GM18507 (cell line): ENCODE data around the gene IGF2R.
"Not testable (repeated sequence)": the region's sequence is repeated elsewhere in the genome, so short reads cannot be mapped to it uniquely, and the experiment has no call there.

Experiments
- DNase-seq: peaks from one replicate; pipeline ENCODE4 v3.0.0; 2011; ENCODE audit warnings: low read depth; ENCODE audit not compliant: insufficient read length; ENCODE audit errors: extremely low spot score
- FAIRE-seq: peaks from 2 replicates; lab custom pipeline; 2011; peaks lifted over from hg19 to GRCh38; lab: Jason Lieb, UNC

Gene IGF2R

DNA sequence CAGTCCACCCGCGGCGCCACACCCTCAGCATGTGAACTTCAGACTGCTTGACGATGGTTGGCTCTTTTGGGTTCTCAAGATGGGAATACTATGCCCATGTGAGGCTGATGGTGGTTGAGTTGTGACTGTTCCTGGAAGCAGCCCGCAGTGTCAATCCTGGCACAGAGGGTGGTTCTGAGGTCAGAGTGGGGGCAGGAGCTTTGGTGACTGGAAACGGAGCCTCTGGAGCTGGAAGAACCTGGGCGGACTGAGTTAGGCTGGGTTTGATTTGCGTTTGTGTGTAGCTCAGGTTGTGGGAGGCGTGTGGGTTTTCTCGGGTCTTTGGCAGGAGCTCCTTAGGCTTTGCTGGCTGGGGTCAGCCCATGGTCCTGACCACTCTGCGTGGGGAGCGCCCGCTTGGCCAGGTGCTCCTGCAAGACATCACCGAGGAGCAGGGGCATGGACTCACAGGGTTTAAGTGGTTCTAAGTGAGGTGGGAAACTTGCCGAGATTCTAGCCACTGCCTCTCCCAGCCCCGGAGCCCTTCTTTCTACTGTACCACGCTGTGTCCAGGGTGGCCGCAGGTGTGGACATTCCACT is 115.4 kb downstream of the IGF2R start:
- no peak for FAIRE-seq
- DNase-seq = no peak

DNA sequence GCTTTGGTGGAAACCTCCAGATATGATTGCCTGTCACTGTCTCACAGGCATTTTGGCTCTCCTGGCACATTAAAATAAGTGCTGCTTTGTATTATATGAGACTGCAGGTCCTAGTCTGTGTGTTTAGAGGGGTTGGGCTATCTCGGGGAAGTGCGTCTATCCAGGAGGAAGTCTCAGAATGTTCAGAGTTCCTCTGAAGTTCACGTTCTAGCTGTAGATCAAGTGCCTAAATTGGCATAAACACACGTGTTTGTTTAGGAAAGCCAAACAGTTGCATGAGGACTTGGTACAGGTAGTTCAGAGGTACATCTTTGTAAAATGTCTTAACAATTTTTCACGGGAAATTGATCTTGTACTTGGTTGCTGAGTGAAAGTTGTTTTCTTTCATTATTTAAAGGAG is 116.3 kb downstream of the IGF2R start:
- no peak for DNase-seq
- no peak for FAIRE-seq

DNA sequence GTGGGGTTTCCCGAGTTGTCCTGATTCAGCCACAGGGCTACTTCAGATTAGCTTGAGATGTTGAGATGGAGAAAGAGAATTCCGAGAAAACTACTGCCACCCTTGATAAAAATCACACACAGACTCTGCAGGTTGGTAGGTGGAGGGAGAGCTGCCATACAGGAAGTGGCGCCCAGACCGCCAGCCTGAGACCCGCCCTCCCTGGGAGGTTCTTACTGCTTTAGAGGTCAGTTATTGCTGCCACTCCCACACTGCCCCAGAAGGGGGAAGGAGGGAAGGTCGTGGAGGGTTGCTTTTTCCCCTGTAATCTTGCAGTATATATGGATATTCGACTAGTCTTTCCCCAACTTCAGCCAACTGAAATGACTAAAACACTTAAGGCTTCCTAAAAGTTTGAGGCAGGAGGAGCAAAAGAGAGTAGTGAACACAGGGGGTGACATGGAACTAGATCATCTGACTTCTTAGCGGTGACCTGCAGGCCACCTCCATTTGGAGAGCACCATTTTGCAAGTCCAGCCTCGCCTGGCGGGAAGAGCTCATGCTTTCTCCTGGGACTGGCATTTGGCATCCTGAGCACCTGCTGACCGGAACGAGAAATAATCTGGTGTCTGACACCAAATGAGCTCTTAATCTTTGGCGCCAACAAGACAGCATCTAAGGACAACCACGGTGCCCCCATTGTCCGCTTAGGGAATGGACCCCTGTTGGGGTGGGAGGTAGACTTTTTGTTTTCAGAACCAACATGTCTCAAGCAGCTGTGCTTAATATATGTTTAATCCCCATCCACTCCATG is 117.0 kb downstream of the IGF2R start:
- no peak for DNase-seq
- FAIRE-seq = no peak

DNA sequence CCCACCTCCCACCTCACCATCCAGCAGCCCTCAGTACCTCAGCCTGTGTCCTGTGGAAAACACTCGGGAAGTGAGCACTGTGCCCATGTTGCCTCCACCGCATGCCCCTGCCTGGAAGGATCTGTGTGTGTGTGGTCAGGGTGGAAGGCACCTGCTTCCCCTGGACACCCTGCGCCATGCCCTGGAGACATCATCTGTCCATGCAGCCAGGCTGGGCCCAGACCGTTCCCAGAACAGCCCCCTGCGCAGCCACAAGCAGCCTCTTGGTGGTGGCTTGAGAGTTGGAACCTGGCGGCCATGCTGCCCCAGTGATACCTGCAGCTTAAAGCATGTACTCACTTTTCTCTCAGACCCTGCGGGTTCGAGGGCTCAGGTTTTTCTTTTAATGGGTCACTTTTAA is 117.9 kb downstream of the IGF2R start:
- FAIRE-seq = no peak
- no peak for DNase-seq

DNA sequence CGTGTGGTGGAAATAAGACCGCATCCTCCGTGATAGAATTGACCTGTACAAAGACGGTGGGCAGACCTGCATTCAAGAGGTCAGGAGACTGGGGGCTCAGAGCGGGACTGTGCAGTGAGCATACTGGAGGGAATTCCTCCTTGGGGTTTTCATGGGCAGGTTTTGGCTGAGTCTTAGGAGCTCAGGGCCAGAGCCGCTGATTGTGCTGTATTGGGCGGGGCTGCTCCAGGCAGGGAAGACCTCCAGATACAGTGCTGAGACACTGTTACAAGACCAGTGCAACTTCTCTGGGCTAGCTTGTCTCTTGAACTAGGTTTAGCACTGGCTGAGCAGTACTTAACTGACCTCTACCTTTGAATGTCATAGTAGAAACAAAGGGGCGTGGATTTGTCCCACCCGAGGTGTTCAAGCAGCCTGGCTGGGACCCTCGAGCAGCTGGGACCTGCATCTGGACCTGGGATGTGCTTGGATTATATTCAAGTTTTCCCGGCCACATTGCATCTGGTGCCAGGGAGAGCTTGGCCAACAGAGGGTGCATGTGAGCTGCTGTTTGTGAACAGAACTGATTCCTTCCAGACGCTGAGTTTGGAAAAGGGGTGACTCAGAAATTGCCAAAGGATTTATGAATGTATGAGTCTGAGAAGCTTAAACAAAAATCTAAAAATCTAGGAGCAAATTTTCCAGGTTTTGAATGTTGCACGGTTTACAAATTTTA is 119.3 kb downstream of the IGF2R start:
- DNase-seq = no peak
- FAIRE-seq = no peak

DNA sequence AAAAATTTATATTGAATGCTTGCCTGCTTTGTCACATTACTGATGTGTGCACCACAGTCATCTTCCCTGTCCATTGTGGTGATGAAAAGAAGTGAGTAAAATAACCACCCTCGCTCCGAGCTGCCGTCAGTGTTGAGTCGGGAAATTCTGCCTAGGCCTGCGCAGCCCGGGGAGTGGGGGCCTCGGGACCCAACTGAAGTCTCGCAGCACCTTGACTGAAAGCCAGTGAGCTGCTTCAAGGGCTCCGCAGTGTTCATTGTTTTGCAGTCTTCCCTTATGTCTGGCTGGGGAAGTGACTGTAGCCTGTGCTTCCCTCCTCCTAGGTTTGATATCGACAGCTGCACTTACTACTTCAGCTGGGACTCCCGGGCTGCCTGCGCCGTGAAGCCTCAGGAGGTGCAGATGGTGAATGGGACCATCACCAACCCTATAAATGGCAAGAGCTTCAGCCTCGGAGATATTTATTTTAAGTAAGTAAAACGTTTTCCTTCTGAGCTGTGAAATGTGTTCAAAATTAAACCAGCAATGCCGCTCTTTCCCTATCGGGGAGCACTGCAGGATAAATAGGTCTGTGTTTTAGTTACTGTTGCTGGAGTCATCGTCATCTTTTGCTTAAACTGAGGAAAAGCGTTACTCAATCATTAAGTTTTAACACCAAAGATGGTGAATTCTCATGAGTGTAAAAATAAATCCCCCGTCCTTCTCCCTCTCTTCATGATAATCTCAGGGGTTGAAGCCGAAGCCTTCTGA is 120.1 kb downstream of the IGF2R start:
- DNase-seq (no peak), FAIRE-seq (no peak)

DNA sequence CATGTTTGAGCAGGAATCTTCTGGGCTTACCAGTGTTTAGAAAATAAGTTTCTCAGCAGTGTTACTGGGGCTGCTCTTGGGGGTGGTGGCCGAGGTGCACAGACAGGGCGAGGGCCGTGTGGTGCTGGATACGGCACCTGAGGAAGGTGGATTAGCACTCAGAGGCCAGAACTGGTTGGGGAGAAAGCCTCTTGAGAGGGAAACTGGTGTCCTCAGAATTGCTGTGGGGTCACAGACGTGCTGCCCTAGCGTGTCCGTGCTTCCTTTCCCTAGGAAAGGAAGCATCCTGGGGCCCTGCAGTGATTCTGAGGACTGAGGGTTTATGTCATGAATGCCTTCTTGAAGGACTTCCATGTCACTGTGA is 120.6 kb downstream of the IGF2R start:
- no peak for DNase-seq
- no peak for FAIRE-seq

DNA sequence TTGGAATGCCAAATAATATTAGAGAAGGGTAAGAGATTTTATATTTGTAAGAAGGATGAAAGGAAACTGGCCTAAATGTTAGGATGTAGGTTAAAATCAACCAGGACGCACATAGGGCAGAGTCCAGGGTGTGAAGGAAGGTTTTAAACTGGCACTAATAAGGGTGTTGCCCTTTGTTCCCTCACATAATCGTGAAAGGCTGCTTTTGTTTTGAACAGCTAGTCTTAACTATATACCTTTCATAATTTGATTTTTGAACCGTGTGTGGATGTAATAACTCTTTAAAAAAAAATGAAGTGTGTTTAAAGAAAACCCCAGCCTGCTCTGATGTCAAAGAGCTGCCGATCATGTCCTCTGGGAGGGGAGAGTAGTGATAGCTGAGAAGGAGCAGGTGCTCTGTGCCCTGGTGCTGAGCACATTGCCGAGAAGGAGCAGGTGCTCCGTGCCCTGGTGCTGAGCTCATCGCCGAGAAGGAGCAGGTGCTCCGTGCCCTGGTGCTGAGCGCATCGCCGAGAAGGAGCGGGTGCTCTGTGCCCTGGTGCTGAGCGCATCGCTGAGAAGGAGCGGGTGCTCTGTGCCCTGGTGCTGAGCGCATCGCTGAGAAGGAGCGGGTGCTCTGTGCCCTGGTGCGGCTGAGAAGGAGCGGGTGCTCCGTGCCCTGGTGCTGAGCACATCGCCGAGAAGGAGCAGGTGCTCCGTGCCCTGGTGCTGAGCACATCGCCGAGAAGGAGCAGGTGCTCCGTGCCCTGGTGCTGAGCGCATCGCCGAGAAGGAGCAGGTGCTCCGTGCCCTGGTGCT is 121.8 kb downstream of the IGF2R start:
- not testable (repeated sequence) for FAIRE-seq, DNase-seq

DNA sequence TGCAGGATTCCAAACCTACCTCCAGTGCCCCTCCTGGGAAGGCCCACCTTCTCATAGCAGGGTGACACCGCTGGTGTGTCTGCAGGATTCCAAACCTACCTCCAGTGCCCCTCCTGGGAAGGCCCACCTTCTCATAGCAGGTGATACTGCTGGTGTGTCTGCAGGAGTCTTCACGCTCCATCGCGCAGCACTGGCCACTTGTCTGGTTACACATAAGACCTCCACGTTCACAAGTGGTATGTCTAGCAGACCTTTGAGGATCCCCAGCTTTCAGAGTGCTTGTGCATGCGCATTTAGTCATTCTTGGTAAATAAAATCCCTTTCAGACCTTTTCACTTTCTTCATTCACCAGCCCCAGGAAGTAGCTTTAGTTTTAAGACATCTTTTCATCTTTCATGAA is 123.3 kb downstream of the IGF2R start:
- not testable (repeated sequence) for FAIRE-seq, DNase-seq

DNA sequence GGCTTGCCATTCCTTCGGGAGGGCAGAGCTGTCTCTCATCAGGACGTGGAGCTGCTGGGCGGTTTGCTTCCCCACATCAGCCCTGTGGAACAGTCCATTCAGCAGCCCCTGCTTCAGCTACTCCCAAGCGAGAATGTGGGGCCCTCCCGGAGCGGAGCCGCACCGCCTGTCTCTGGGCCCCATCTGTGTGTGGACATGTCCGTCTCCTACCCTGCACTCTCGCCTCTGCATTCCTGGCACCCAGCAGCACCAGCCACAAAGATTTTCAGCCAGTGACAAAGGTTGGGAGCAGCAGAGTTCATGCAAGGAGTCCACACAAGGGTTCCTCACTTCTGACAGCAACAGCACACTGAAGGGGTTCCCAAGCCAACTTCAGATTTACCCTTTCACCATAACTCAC is 123.7 kb downstream of the IGF2R start:
- DNase-seq (no peak), FAIRE-seq (no peak)

DNA sequence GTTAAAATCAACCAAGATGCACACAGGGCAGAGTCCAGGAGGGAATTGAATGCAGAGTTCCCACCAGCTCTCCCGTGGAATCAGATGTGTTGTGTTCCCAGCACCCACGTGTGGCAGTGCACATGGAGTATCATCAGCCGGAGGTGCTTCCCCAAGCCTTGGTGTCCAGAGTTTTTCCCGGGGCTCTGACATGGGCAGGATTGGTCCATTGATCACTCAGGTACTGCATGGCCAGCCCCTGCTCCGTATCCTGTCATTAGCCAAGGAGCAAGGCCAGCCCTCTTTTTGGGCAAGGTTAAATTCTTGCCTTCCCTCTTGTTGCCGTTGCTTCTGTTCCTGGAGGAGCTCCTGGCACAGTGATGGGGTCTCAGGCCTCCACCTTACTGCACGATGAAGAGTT is 124.2 kb downstream of the IGF2R start:
- FAIRE-seq (no peak), DNase-seq (no peak)

DNA sequence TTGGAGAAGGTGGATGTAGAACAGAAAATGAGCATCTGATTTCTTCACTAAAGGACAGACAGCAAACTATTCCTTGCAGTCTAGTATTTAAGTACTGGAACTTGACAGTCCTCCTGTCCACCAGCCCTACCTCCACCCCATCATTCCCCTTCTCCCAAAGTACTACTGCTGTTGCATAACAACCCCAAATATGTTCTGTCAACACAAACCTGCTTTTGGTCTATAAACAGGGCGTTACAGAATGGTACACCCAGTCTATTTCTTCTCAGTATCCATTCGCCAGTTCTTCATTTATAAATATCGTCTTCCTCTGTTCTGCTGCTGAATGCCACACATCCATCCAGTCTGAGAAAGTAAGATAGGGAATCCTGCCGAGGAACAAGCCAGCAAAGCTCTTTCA is 125.1 kb downstream of the IGF2R start:
- FAIRE-seq (no peak), DNase-seq (no peak)

DNA sequence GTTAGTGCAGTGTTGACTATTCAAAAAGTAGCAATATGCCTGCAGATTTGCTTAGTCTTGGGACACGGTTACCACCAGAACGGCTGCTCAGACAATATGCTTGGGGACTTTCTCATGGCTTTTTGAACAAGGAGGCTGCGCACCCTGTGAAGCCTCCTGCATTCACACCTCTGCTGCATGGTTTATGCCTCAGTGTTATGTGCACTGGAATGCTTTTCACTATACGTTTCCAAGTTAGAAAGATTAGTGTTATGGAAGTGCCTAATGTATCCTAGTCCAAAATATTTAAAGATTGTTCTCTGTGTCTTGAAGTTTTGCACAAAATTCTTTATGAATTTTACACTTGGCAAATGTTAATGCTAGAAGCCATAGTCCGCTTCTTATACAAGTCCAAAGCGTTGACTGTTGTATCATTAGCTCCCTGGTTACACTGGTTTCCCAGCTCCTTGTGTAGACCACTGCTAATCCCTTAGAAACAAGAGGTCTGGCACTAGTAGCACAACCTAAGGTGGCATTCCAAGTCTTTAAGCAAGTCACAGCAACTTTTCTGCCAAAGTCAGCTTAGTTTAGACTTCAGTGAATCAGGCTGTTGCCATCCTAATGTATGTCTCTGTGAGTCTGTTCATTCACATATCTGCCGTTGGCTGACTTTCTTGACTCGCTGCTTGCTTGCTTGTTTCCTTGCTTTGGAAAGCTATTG is 126.4 kb downstream of the IGF2R start:
- FAIRE-seq = no peak
- no peak for DNase-seq

DNA sequence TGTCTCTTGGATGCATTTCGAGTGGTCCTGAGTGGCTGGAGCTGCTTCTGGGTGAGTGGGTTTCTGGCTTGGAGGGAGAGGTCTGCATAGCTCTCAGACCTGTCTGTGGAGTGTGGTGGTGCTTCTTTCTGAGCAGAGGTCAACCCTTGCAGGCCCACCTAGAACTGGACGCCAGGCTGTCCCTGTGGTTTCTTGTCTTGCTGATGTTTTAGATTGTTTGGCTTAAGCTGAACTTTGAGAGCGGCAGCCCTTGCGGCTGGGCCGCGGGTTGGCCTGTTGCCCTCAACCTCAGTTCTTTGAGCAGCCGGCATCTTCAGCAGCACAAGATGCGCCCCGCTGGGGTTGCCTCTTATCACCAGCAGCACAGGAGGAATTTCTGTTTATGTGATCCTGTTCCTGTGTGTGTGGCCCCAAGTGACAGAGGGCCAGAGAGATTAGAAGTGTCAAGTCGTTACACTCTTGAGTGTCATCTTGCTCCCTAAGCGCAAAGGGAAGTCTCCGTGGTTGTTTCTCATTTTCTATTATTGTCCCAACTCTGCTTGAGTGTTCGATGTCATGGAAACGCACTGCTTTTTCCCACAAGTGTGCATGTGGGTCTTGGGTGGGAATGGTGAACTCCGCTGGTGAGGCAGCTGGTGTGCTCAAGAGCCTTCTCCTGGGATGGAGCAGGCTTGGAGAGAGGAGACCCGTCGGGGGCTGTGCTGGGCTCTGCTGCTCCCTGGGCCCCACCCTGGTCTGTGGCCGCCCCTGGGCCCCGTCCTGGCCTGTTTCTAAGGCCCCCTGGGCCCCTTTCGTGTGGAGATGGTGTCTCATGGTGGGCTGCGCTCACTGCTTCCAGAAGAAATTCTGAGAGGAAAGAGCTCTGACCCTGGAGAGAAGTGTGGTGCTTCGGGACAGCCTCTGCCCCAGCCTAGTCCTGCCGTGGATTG is 132.7 kb downstream of the IGF2R start:
- FAIRE-seq = no peak

DNA sequence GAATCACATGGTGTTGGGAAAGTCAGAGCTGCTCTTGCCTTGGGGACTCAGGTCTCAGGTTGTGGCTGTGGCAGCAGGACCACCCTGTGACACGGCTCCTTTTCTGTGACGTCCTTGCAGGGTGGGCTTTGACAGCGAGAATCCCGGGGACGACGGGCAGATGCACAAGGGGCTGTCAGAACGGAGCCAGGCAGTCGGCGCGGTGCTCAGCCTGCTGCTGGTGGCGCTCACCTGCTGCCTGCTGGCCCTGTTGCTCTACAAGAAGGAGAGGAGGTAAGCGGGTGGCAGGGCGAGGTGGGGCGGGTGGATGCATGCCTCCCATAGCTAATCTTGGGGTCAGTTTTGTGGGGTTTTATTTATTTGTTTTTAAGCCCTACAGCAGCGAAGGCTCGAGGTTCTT is 133.5 kb downstream of the IGF2R start:
- DNase-seq (no peak), FAIRE-seq (no peak)

More for the DNA sequence above, 132.7 kb downstream of the IGF2R start:
- no peak for DNase-seq

DNA sequence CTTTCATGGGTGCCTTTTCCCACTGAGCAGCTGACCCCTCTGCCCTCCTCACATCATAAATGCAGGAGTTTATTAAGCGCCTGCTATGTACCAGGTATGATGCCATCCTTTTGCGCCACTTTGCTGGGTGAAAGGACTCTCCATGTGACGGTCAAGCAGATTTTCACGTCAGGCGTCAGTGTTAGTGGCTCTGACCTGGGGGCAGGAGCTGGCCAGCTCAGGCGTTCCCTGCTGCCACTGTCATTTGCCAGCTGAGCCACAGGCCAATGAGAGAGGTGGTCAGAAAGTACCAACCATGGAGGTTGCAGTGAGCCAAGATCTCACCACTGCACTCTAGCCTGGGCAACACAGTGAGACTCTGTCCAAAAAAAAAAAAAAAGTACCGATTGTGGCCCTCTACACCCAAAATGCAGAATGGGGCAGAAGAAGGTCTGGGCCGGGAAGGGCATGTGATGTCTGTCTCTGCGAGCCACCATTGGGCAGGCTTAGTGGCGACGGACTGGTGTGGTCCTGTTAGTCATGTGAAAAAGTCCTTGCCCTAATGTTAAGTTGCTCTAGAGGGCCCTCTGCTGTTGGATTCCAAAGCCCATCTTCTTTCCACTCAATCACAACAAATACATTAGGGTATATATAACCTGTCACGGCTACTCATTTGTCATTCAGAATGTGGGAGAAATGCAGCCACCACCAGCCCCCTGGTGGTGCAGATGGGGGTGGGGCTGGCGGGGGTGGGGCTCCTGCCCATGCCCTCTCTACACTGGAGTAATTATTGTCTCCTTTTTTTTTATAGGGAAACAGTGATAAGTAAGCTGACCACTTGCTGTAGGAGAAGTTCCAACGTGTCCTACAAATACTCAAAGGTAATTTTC is 134.3 kb downstream of the IGF2R start:
- FAIRE-seq = peak; percentile 33
- no peak for DNase-seq

DNA sequence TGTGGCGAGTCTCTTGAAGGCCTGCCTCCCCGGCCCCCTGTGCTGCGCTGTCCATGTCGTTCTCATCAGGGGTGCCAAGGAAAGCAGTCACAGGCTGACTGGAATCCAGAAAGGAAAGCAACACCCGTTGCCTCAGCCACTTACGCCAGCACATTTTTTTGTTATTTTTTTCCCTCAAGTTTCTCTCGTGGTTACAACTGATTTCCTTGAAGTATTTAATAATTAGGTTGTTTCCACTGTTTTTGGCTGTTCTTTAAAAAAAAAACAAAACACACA is 134.9 kb downstream of the IGF2R start:
- DNase-seq = no peak

More for the DNA sequence above, 134.9 kb downstream of the IGF2R start:
- no peak for FAIRE-seq
